DOHH2 (cell line): ENCODE data around the gene SCPEP1.

Experiments used
- H3F3A ChIP-seq: fragments of 200-600 bp; sonication (generic), shearing (Covaris generic); 2 replicates; pipeline ENCODE4 v1.6.0; 2016; ENCODE audit warnings: antibody characterized with exemption, mild to moderate bottlenecking; ENCODE audit not compliant: control insufficient read depth, insufficient read depth
- H3K27ac ChIP-seq: fragments of 200-600 bp; sonication (generic); 2 replicates; pipeline ENCODE4 v1.5.1; 2014; ENCODE audit warnings: low read depth, mild to moderate bottlenecking, low read length, moderate library complexity
- H3K27me3 ChIP-seq: fragments of 200-600 bp; sonication (generic); 2 replicates; pipeline ENCODE4 v1.6.1; 2014; ENCODE audit warnings: mild to moderate bottlenecking, low read length, mixed read lengths; ENCODE audit not compliant: control insufficient read depth
- H3K36me3 ChIP-seq: fragments of 200-600 bp; sonication (generic); 2 replicates; pipeline ENCODE4 v1.6.1; 2014; ENCODE audit warnings: mild to moderate bottlenecking, low read length, moderate library complexity, mixed read lengths; ENCODE audit not compliant: control insufficient read depth
- H3K4me1 ChIP-seq: fragments of 200-600 bp; sonication (generic); 2 replicates; pipeline ENCODE4 v1.6.1; 2014; ENCODE audit warnings: mild to moderate bottlenecking, low read length, mixed read lengths; ENCODE audit not compliant: control insufficient read depth
- H3K4me2 ChIP-seq: fragments of 200-600 bp; sonication (generic); 2 replicates; pipeline ENCODE4 v1.6.0; 2014; ENCODE audit warnings: mild to moderate bottlenecking, low read length, moderate library complexity
- H3K4me3 ChIP-seq: fragments of 200-600 bp; sonication (generic); 2 replicates; pipeline ENCODE4 v1.5.1; 2014; ENCODE audit warnings: mild to moderate bottlenecking, low read length, mixed read lengths
- H3K79me2 ChIP-seq: fragments of 200-600 bp; sonication (generic); 2 replicates; pipeline ENCODE4 v1.6.1; 2014; ENCODE audit warnings: mild to moderate bottlenecking, low read length, mixed read lengths; ENCODE audit not compliant: control insufficient read depth
- H3K9me2 ChIP-seq: fragments of 200-600 bp; sonication (generic); replicated peaks from 2 replicates; pipeline ENCODE4 v1.6.1; 2014; ENCODE audit warnings: mild to moderate bottlenecking, low read length, mixed read lengths; ENCODE audit not compliant: control insufficient read depth
- H3K9me3 ChIP-seq: fragments of 200-600 bp; sonication (generic); 2 replicates; pipeline ENCODE4 v1.6.1; 2014; ENCODE audit warnings: antibody characterized with exemption, low read length, mixed read lengths; ENCODE audit not compliant: control insufficient read depth, insufficient read depth
- H4K20me1 ChIP-seq: fragments of 200-600 bp; sonication (generic); 2 replicates; pipeline ENCODE4 v1.6.0; 2014; ENCODE audit warnings: low read depth, mild to moderate bottlenecking, antibody characterized with exemption, low read length, moderate library complexity; ENCODE audit not compliant: control insufficient read depth, insufficient read depth
- EZH2phosphoT487 ChIP-seq: fragments of 200-600 bp; sonication (generic); IDR thresholded peaks from 2 replicates; pipeline ENCODE4 v1.6.1; 2017; ENCODE audit warnings: borderline replicate concordance, mild to moderate bottlenecking, antibody characterized with exemption, low read length, moderate library complexity, mixed read lengths
- TF ChIP-seq, protein P1 (sequence below): fragments of 200-600 bp; sonication (generic); IDR thresholded peaks from one replicate; pipeline ENCODE4 v1.5.1; 2014; ENCODE audit warnings: antibody characterized with exemption, mild to moderate bottlenecking, low read depth, low read length; ENCODE audit not compliant: poor library complexity, severe bottlenecking

Gene SCPEP1

DNA sequence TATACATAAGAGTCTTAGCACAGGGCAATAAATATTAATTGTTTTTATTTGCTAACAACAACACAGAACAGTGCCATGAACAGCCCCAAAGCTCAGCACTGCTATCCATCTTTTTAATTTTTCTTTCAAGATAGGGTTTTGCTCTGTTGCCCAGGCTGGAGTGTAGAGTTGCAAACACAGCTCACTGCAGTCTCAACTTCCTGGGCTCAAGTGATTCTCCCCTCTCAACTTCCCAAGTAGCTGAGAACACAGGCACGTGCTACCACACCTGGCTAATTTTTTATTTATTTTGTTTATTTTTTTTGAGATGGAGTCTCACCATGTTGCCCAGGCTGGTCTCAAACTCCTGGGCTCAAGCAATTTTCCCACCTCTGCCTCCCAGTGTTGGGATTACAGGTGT is 59.5 kb downstream of the SCPEP1 start:
- Histone ChIP-seq H3K4me1 (no peaks in the 10 kb centered on the region), H3K4me3 (no peak overlapping the region), H4K20me1 (no peaks in the 10 kb centered on the region), H3K36me3 (no peaks in the 10 kb centered on the region), H3K79me2 (no peaks in the 10 kb centered on the region), H3F3A (no peaks in the 10 kb centered on the region), H3K4me2 (no peak overlapping the region), H3K9me3 (no peaks in the 10 kb centered on the region), H3K27me3 (peaks cover 31% of the 10 kb centered on the region), H3K27ac (no peak overlapping the region), H3K9me2 (no peaks in the 10 kb centered on the region)
- TF ChIP-seq, protein P1, sequence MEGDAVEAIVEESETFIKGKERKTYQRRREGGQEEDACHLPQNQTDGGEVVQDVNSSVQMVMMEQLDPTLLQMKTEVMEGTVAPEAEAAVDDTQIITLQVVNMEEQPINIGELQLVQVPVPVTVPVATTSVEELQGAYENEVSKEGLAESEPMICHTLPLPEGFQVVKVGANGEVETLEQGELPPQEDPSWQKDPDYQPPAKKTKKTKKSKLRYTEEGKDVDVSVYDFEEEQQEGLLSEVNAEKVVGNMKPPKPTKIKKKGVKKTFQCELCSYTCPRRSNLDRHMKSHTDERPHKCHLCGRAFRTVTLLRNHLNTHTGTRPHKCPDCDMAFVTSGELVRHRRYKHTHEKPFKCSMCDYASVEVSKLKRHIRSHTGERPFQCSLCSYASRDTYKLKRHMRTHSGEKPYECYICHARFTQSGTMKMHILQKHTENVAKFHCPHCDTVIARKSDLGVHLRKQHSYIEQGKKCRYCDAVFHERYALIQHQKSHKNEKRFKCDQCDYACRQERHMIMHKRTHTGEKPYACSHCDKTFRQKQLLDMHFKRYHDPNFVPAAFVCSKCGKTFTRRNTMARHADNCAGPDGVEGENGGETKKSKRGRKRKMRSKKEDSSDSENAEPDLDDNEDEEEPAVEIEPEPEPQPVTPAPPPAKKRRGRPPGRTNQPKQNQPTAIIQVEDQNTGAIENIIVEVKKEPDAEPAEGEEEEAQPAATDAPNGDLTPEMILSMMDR, result no peak
- TF ChIP-seq EZH2phosphoT487, result no peak

DNA sequence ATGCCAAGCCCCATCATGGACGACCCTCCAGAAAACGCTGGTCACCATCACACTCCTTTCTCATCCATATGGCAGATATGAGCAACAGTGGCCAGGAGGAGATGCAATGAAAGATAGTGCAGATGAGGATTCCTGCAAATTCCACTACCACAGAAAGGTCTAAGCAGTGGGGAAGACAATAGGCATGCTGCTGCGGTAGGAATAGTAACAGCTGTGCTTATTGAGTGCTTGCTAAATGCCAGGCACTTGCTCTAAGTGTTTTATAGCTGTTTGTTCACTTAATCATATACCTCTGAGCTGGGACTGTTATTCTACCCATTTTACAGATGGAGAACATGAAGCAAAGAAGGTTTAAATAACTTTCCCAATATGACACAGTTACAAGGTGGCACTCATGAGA is 60.6 kb downstream of the SCPEP1 start:
- Histone ChIP-seq H3K36me3 (no peaks in the 10 kb centered on the region), H3K4me2 (no peak overlapping the region), H3K9me3 (no peaks in the 10 kb centered on the region), H3K4me3 (no peak overlapping the region), H3K79me2 (no peaks in the 10 kb centered on the region), H3F3A (no peaks in the 10 kb centered on the region), H4K20me1 (no peaks in the 10 kb centered on the region), H3K9me2 (no peaks in the 10 kb centered on the region), H3K27me3 (peaks cover 38% of the 10 kb centered on the region), H3K4me1 (no peaks in the 10 kb centered on the region), H3K27ac (no peak overlapping the region)
- no peak for TF ChIP-seq EZH2phosphoT487
- TF ChIP-seq, protein P1, result no peak

DNA sequence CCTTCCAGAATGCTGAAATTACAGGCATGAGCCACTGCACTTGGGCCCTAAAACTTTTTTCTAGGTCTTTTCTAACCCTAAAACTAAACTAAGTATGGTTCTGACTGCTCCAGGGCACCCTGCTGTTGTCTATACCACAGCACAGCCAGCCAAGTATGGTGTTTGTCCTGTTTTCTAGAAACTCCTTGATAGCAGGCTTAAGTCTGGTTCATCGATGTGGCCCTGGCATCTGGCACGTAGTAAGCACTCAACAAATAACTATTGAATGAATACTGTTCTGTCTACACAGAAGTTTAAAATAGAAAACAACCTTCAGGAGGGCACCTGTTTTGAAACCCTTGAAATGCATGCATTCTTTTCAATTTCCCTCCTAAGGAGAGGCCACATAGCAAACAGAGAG is 62.6 kb downstream of the SCPEP1 start:
- Histone ChIP-seq H3K79me2 (no peaks in the 10 kb centered on the region), H3K4me1 (no peaks in the 10 kb centered on the region), H3F3A (no peaks in the 10 kb centered on the region), H3K9me3 (no peaks in the 10 kb centered on the region), H3K4me2 (no peak overlapping the region), H3K9me2 (no peaks in the 10 kb centered on the region), H3K4me3 (no peak overlapping the region), H3K27ac (no peak overlapping the region), H3K36me3 (no peaks in the 10 kb centered on the region), H4K20me1 (no peaks in the 10 kb centered on the region), H3K27me3 (peaks cover 36% of the 10 kb centered on the region)
- TF ChIP-seq EZH2phosphoT487, result no peak
- TF ChIP-seq, protein P1, result no peak

DNA sequence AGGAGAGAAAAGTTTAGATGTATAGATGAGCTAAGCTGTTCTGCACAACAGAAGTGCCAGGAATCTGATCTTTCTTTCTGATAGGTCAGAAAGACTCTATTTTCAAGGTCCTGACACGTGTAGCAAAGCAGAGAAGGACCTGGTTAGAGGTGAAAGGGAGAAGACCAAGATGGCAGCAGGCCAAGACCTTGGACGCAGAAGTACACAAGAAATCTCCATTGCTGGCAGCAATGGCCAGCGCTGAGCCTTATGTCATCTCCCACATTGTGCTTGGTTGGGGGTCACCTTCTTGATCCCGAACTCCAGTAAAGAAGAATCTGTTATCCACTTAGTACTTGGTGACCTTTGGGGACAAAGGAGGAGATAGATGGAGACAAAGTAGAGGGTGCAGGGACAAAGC is 65.3 kb downstream of the SCPEP1 start:
- Histone ChIP-seq H3K79me2 (no peaks in the 10 kb centered on the region), H3F3A (no peaks in the 10 kb centered on the region), H3K27me3 (peaks cover 17% of the 10 kb centered on the region), H3K9me3 (no peaks in the 10 kb centered on the region), H3K4me3 (no peak overlapping the region), H3K36me3 (no peaks in the 10 kb centered on the region), H3K9me2 (no peaks in the 10 kb centered on the region), H4K20me1 (no peaks in the 10 kb centered on the region), H3K4me1 (peaks cover 5% of the 10 kb centered on the region; the same call in 1 of the 2 replicates), H3K4me2 (no peak overlapping the region), H3K27ac (no peak overlapping the region)
- TF ChIP-seq, protein P1, result no peak
- TF ChIP-seq EZH2phosphoT487, result no peak
